NB4 (cell line): Measurements from ENCODE around the gene SYMPK.

Experiments
- CTCF ChIP-seq: IDR thresholded peaks from one replicate; pipeline ENCODE4 v1.5.1; 2012; ENCODE audit warnings: low read depth, low read length
- MAX ChIP-seq: IDR thresholded peaks from 2 replicates; pipeline ENCODE4 v1.6.1; 2011; ENCODE audit warnings: low read depth, low read length
- POLR2A ChIP-seq: IDR thresholded peaks from 2 replicates; pipeline ENCODE4 v1.6.1; 2011; ENCODE audit warnings: mild to moderate bottlenecking; ENCODE audit not compliant: insufficient read length; ENCODE audit errors: extremely low read depth

- TF ChIP-seq CTCF = no peak
- TF ChIP-seq MAX = no peak
- TF ChIP-seq POLR2A = no peak
These were observed 46.5 kb downstream of the SYMPK start for GRCh38 chr19:45816236-45817009.
